HFFc6 (cell line): ENCODE results near the gene DSC2. TPM values are rescaled to one million over a fixed set of nuclear protein-coding genes. Genes with fewer than 3 reads are reported as not detected.
"Not testable (repeated sequence)": the region's sequence is repeated elsewhere in the genome, so short reads cannot be mapped to it uniquely, and the experiment has no call there.

ENCODE experiments used
- DNase-seq: peaks from one replicate; pipeline ENCODE4 v3.0.0-alpha.2; 2018
- H3K27ac Mint-ChIP-seq: 2 replicates; pipeline ENCODE4 v1.8.0; 2020; ENCODE audit warnings: mild to moderate bottlenecking, mixed read lengths
- H3K27me3 Mint-ChIP-seq: 2 replicates; pipeline ENCODE4 v1.8.0; 2021; ENCODE audit warnings: mild to moderate bottlenecking, moderate library complexity, mixed read lengths; ENCODE audit not compliant: insufficient read depth
- H3K36me3 Mint-ChIP-seq: 2 replicates; pipeline ENCODE4 v1.8.0; 2021; ENCODE audit warnings: low read depth, mixed read lengths
- H3K4me1 Mint-ChIP-seq: 2 replicates; pipeline ENCODE4 v1.8.0; 2020; ENCODE audit warnings: low read depth, mixed read lengths
- H3K4me3 Mint-ChIP-seq: 2 replicates; pipeline ENCODE4 v1.8.0; 2020; ENCODE audit warnings: mild to moderate bottlenecking, moderate library complexity, mixed read lengths
- H3K9me3 Mint-ChIP-seq: 2 replicates; pipeline ENCODE4 v1.8.0; 2020; ENCODE audit warnings: mild to moderate bottlenecking, mixed read lengths
- CTCF ChIP-seq: fragments of 200-600 bp; sonication (generic); IDR thresholded peaks from 2 replicates; pipeline ENCODE4 v1.5.0; 2021; ENCODE audit warnings: antibody characterized with exemption, mild to moderate bottlenecking
- total RNA-seq, 6 experiments: library from RNA; stranded (reverse); fragmentation: NEBNext Ultra II Directional; extraction: Animal tissue kit (Norgen Biotek cat#: 25700); gene quantifications; 2 replicates in 1 of 6; 3 replicates in 5 of 6; pipeline ENCODE4 v1.2.3, GENCODE V29; 2021

DSC2 gene
- total RNA-seq, 6 experiments from 2014 or later, result not detected

GRCh38 chr18:31039426-31039825 is 62.8 kb downstream of the DSC2 start:
- Mint-ChIP-seq H3K9me3 (peaks cover 42% of the 10 kb centered on the region), H3K4me3 (no peak overlapping the region), H3K27ac (no peak overlapping the region), H3K4me1 (no peaks in the 10 kb centered on the region), H3K27me3 (no peaks in the 10 kb centered on the region), H3K36me3 (0 out of 2 replicates have a peak, but pooled peaks cover 5% of the 10 kb centered on the region)
- DNase-seq, result no peak
- TF ChIP-seq CTCF, result no peak

- not testable (repeated sequence) for H3K36me3 Mint-ChIP-seq, H3K4me3 Mint-ChIP-seq, H3K27me3 Mint-ChIP-seq, H3K4me1 Mint-ChIP-seq, DNase-seq, H3K27ac Mint-ChIP-seq
- peaks cover 34% of the 10 kb centered on the region for H3K9me3 Mint-ChIP-seq
Observed at GRCh38 chr18:31037686-31038085, 64.5 kb downstream of the DSC2 start.

- H3K36me3 Mint-ChIP-seq, result no peaks in the 10 kb centered on the region
- peaks cover 22% of the 10 kb centered on the region for H3K9me3 Mint-ChIP-seq
- H3K4me1 Mint-ChIP-seq, result no peaks in the 10 kb centered on the region
- H3K27ac Mint-ChIP-seq, result no peak overlapping the region
- H3K27me3 Mint-ChIP-seq, result no peaks in the 10 kb centered on the region
- H3K4me3 Mint-ChIP-seq, result no peak overlapping the region
- no peak for TF ChIP-seq CTCF
- no peak for DNase-seq
Observed at GRCh38 chr18:31034541-31034940, 67.7 kb downstream of the DSC2 start.

- Mint-ChIP-seq H3K27me3 (no peaks in the 10 kb centered on the region; the same call in 1 of the 2 replicates), H3K4me1 (no peaks in the 10 kb centered on the region), H3K9me3 (peaks cover 30% of the 10 kb centered on the region), H3K27ac (no peak overlapping the region), H3K36me3 (no peaks in the 10 kb centered on the region), H3K4me3 (no peak overlapping the region)
- no peak for DNase-seq
- no peak for TF ChIP-seq CTCF
Observed at GRCh38 chr18:31030574-31031278, 71.5 kb downstream of the DSC2 start.

- H3K27me3 Mint-ChIP-seq, result no peaks in the 10 kb centered on the region
- no peak for TF ChIP-seq CTCF
- peaks cover 15% of the 10 kb centered on the region for H3K9me3 Mint-ChIP-seq
- H3K4me1 Mint-ChIP-seq, result no peaks in the 10 kb centered on the region
- no peak for DNase-seq
- no peak overlapping the region for H3K4me3 Mint-ChIP-seq
- H3K27ac Mint-ChIP-seq, result no peak overlapping the region
- H3K36me3 Mint-ChIP-seq, result no peaks in the 10 kb centered on the region
Observed at GRCh38 chr18:31015715-31016434, 86.3 kb downstream of the DSC2 start.

- H3K27me3 Mint-ChIP-seq, DNase-seq, H3K27ac Mint-ChIP-seq, H3K4me3 Mint-ChIP-seq, H3K36me3 Mint-ChIP-seq, H3K4me1 Mint-ChIP-seq, H3K9me3 Mint-ChIP-seq: not testable (repeated sequence)
Observed at GRCh38 chr18:31011455-31011854, 90.8 kb downstream of the DSC2 start.
